Kidney epithelial cell (primary cell): ENCODE results near the gene CYTH1. TPM values are rescaled to one million over a fixed set of nuclear protein-coding genes. Genes with fewer than 3 reads are reported as not detected.

Experiments
- DNase-seq: peaks from one replicate; pipeline ENCODE4 v3.0.0-alpha.2; 2010; ENCODE audit warnings: low read depth
- H3K27me3 ChIP-seq: 2 replicates; pipeline ENCODE4 v1.6.0; 2011; ENCODE audit warnings: low read length; ENCODE audit not compliant: control insufficient read depth, insufficient read depth
- H3K36me3 ChIP-seq: 2 replicates; pipeline ENCODE4 v1.5.1; 2011; ENCODE audit warnings: low read length; ENCODE audit not compliant: control insufficient read depth, insufficient read depth
- H3K4me3 ChIP-seq: 2 replicates; pipeline ENCODE4 v1.5.1; 2011; ENCODE audit warnings: low read depth, mild to moderate bottlenecking, control low read depth, low read length
- total RNA-seq: library from RNA; depleted of rRNA; stranded (reverse); fragments of >200 nt; gene quantifications from 2 replicates; pipeline ENCODE4 v1.2.3, GENCODE V29; 2015
- TF ChIP-seq, protein P1 (sequence below): IDR thresholded peaks from 2 replicates; pipeline ENCODE4 v1.5.1; 2011; ENCODE audit warnings: mild to moderate bottlenecking, moderate library complexity, low read length, control low read depth, inconsistent platforms; ENCODE audit not compliant: insufficient read depth, poor library complexity, severe bottlenecking

The CYTH1 gene
- total RNA-seq, 1 donor from 2014 or later = 34.1 TPM

DNA sequence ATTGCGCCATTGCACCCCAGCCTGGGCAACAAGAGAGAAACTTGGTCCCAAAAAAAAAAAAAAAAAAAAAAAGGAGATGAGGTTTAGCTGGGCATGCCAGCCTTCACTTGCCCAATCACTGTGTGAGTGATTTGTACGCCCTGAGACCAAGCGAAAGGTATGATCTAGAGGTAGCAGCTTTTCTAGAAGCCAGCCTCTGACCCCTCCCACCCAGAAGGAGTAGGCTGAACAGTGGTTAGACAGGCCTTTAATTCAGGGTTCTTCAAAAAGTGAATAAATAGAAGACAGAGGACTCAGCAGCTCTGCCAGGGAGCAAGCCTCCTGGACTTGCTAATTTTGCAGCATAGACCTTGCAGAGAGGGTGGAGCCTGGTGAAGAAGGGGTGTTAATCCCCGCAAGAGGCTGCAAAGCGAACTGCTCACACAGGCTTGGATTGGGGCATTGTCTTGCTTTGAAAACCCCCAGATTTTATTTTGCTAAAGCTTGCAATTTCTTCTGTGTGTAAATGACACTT lies 7.1 kb upstream of the CYTH1 start:
- TF ChIP-seq, protein P1, sequence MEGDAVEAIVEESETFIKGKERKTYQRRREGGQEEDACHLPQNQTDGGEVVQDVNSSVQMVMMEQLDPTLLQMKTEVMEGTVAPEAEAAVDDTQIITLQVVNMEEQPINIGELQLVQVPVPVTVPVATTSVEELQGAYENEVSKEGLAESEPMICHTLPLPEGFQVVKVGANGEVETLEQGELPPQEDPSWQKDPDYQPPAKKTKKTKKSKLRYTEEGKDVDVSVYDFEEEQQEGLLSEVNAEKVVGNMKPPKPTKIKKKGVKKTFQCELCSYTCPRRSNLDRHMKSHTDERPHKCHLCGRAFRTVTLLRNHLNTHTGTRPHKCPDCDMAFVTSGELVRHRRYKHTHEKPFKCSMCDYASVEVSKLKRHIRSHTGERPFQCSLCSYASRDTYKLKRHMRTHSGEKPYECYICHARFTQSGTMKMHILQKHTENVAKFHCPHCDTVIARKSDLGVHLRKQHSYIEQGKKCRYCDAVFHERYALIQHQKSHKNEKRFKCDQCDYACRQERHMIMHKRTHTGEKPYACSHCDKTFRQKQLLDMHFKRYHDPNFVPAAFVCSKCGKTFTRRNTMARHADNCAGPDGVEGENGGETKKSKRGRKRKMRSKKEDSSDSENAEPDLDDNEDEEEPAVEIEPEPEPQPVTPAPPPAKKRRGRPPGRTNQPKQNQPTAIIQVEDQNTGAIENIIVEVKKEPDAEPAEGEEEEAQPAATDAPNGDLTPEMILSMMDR = no peak
- H3K27me3 ChIP-seq = no peaks in the 10 kb centered on the region
- DNase-seq = no peak
- no peak overlapping the region for H3K4me3 ChIP-seq
- H3K36me3 ChIP-seq = peaks cover 1% of the 10 kb centered on the region

DNA sequence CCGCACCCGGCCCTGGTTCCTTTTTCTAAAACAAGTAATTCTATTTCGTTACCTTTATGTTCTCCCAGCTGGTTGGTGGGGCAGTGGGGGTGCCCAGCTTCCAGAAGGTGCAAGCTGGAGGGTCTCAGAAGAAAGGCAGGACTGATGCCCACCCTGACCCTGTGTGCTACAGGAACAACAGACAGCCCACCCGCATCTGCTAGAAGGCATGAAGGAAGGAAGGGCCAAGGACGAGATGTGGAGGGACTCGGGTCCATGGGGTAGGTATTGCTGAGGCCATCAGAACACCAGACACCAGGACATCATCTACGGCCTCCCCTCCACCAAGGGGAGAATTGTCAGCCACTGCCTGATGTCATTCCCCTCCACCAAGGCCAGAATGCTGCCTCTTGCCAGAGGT lies 6.4 kb upstream of the CYTH1 start:
- TF ChIP-seq, protein P1 = no peak
- Histone ChIP-seq H3K4me3 (no peak overlapping the region), H3K36me3 (peaks cover 1% of the 10 kb centered on the region), H3K27me3 (no peaks in the 10 kb centered on the region)
- no peak for DNase-seq

DNA sequence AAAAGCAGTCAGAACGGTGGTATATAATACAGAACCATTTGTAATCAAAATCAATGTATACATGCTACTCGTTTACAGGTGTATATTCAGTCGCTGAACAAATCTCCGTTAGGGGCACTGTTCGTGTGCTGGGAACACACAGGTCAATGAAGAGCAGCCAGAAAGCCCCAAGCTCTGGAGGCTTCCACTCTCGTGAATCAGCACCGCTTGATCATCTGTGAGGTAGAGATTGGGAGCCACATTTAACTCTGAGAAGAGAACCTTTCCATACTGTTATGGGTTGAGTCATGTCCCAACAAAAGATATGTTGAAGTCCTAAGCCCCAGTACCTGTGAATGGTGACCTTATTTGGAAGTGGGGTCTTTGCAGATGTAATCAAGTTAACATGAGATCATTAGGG lies 5.4 kb upstream of the CYTH1 start:
- no peak for DNase-seq
- TF ChIP-seq, protein P1 = no peak
- no peaks in the 10 kb centered on the region for H3K27me3 ChIP-seq
- H3K4me3 ChIP-seq = no peak overlapping the region
- no peaks in the 10 kb centered on the region for H3K36me3 ChIP-seq

DNA sequence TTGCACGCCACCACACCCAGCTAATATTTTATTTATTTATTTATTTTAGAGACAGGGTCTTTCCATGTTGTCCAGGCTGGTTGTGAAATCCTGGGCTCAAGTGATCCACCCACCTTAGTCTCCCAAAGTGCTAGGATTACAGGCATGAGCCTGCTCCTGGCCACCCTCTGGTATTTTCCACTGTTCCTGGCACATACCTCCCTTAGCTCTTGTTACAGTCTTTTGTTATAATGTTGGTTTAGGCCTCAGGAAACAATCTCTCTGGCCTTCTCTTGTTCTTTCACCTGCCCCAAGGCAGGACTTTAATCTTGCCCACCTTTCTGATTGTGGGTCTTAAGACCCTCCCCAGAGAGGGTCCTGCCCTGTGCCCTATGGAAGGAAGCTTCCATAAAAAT lies 3.6 kb upstream of the CYTH1 start:
- no peak overlapping the region for H3K4me3 ChIP-seq
- TF ChIP-seq, protein P1 = no peak
- no peak for DNase-seq
- H3K36me3 ChIP-seq = no peaks in the 10 kb centered on the region
- H3K27me3 ChIP-seq = no peaks in the 10 kb centered on the region

DNA sequence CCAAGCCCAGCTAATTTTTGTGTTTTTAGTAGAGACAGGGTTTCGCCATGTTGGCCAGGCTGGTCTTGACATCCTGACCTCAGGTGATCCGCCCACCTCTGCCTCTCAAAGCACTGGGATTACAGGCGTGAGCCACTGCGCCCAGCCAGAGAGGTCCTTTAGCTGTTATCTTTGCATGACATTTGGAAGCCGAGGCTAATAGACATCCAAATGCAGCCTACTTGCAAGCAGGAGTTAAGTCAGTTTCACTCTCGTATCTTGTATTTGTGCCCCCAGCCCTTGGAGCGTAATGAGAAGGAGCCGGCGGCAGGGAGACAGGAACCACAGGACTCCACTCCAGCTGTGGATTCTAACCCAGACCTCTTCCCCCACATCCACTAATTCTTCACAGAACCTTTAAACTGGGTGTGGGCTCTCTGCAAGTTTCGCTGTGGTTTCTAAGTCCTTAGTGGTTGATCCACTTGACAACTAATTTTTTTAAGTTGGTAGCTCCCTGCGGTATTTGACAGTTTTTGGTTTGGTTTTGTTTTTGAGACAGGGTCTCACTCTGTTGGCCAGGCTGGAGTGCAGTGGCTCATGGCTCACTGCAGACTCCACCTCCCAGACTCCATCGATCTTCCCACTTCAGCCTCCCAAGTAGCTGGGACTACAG lies 3.1 kb upstream of the CYTH1 start:
- Histone ChIP-seq H3K36me3 (no peaks in the 10 kb centered on the region), H3K4me3 (no peak overlapping the region), H3K27me3 (no peaks in the 10 kb centered on the region)
- TF ChIP-seq, protein P1 = no peak
- DNase-seq = no peak

DNA sequence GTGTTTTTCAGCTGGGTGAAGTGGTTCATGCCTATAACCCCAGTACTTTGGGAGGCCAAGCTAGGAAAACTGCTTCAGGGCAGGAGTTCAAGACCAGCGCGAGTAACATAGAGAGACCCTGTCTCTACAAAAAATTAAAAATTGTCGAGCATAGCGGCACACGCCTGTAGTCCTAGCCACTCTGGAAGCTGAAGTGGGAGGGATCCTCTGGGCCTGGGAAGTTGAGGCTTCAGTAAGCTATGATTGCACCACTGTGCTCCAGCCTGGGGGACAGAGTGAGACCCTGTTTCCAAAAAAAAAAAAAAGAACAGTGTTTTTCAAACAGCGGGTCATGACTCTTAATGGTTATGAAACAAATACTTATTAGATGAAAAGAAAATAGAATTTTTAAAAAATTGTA lies 2.3 kb upstream of the CYTH1 start:
- DNase-seq = no peak
- Histone ChIP-seq H3K27me3 (no peaks in the 10 kb centered on the region), H3K36me3 (no peaks in the 10 kb centered on the region), H3K4me3 (no peak overlapping the region)
- TF ChIP-seq, protein P1 = no peak
